KMS-11 (cell line): Measurements from ENCODE around the gene MED19.
"Not testable (repeated sequence)": the region's sequence is repeated elsewhere in the genome, so short reads cannot be mapped to it uniquely, and the experiment has no call there.

Experiments
- H2AFZ ChIP-seq: fragments of 200-600 bp; sonication (generic); 2 replicates; pipeline ENCODE4 v1.6.1; 2016; ENCODE audit warnings: antibody characterized with exemption, mixed run types, low read depth
- H3K27ac ChIP-seq: fragments of 200-600 bp; sonication (generic); 2 replicates; pipeline ENCODE4 v1.6.1; 2016; ENCODE audit warnings: mild to moderate bottlenecking, mixed run types
- H3K27me3 ChIP-seq: fragments of 200-600 bp; sonication (generic); 2 replicates; pipeline ENCODE4 v1.6.1; 2017; ENCODE audit warnings: mild to moderate bottlenecking, low read depth, mixed run types, moderate library complexity; ENCODE audit not compliant: insufficient read depth
- H3K36me3 ChIP-seq: fragments of 200-600 bp; sonication (generic); 2 replicates; pipeline ENCODE4 v1.6.1; 2017; ENCODE audit warnings: mild to moderate bottlenecking, mixed run types; ENCODE audit not compliant: insufficient read depth
- H3K4me1 ChIP-seq: fragments of 200-600 bp; sonication (generic); 2 replicates; pipeline ENCODE4 v1.6.1; 2016; ENCODE audit warnings: mild to moderate bottlenecking, low read depth, mixed run types; ENCODE audit not compliant: poor library complexity, severe bottlenecking
- H3K4me2 ChIP-seq: fragments of 200-600 bp; sonication (generic); 2 replicates; pipeline ENCODE4 v1.7.0; 2016; ENCODE audit warnings: mild to moderate bottlenecking, mixed run types
- H3K4me3 ChIP-seq: fragments of 200-600 bp; sonication (generic); IDR thresholded peaks from 2 replicates; pipeline ENCODE4 v1.6.1; 2017; ENCODE audit warnings: low read depth, low read length, mixed read lengths; ENCODE audit not compliant: insufficient read depth
- H3K79me2 ChIP-seq: fragments of 200-600 bp; sonication (generic); 2 replicates; pipeline ENCODE4 v1.6.1; 2016; ENCODE audit warnings: low read depth, mixed run types; ENCODE audit not compliant: insufficient read depth
- H3K9ac ChIP-seq: fragments of 200-600 bp; sonication (generic); 2 replicates; pipeline ENCODE4 v1.6.1; 2016; ENCODE audit warnings: mild to moderate bottlenecking, mixed run types
- H4K20me1 ChIP-seq: fragments of 200-600 bp; sonication (generic); 2 replicates; pipeline ENCODE4 v1.6.1; 2016; ENCODE audit warnings: mild to moderate bottlenecking, mixed run types; ENCODE audit not compliant: insufficient read depth
- TF ChIP-seq, protein P1 (sequence below): fragments of 200-600 bp; sonication (generic); conservative IDR thresholded peaks from 2 replicates; pipeline ENCODE4 v1.6.1; 2017; ENCODE audit warnings: low read depth, mild to moderate bottlenecking, antibody characterized with exemption, low read length, moderate library complexity, mixed read lengths

Gene MED19

DNA sequence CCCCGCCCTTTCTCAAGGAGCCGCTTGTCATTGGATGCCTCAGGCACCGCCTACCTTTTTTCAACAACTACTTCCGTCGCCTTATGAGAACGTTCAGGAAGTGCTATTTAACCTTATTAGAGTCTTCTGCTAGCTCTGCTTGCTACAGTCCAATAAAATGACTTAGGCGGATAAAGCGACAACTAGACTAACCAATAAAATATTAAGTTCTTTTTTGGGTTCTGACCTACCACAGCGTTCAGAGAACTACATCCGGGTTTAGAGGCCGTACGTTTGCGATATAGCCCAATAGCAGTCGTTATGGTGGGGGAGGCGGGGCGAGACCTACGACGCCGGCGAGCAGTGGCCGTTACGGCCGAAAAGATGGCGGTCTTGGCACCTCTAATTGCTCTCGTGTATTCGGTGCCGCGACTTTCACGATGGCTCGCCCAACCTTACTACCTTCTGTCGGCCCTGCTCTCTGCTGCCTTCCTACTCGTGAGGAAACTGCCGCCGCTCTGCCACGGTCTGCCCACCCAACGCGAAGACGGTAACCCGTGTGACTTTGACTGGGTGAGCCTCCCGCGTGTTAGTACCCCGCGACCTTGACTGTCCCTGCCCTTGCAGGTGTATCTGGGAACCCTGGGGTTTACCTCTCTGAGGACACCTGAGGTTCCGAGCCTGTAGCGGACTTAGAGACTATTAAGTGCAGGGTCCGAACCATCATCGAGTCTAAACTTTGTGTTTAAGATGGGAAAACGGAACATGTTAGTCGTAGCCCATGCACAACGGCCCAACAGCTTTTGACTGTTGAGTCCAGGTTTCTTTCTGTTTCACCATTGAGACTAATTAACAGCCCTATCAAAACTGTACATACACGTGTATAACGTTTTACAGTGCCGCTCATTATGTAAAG, 488 bp upstream of the MED19 start, which contains the start of gene TMX2:
TSS of gene TMX2 (plus strand) at position 338 of the 895 bp plus-strand sequence. CDS start at position 364, 26 bp downstream.
- Histone ChIP-seq H3K4me2 (peak within 1 kb of the TSS; percentile 91), H3K9ac (peak within 1 kb of the TSS; percentile 88), H3K27me3 (no peaks in the 10 kb centered on the region), H2AFZ (peak within 1 kb of the TSS; percentile 39; the same call in 1 of the 2 replicates), H4K20me1 (no peaks in the 10 kb centered on the region; the same call in 1 of the 2 replicates), H3K79me2 (peaks cover 54% of the 10 kb centered on the region), H3K27ac (peak within 1 kb of the TSS; percentile 78), H3K4me3 (no peak within 1 kb of the TSS), H3K36me3 (no peaks in the 10 kb centered on the region), H3K4me1 (peaks cover 27% of the 10 kb centered on the region)
- TF ChIP-seq, protein P1, sequence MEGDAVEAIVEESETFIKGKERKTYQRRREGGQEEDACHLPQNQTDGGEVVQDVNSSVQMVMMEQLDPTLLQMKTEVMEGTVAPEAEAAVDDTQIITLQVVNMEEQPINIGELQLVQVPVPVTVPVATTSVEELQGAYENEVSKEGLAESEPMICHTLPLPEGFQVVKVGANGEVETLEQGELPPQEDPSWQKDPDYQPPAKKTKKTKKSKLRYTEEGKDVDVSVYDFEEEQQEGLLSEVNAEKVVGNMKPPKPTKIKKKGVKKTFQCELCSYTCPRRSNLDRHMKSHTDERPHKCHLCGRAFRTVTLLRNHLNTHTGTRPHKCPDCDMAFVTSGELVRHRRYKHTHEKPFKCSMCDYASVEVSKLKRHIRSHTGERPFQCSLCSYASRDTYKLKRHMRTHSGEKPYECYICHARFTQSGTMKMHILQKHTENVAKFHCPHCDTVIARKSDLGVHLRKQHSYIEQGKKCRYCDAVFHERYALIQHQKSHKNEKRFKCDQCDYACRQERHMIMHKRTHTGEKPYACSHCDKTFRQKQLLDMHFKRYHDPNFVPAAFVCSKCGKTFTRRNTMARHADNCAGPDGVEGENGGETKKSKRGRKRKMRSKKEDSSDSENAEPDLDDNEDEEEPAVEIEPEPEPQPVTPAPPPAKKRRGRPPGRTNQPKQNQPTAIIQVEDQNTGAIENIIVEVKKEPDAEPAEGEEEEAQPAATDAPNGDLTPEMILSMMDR = no peak

DNA sequence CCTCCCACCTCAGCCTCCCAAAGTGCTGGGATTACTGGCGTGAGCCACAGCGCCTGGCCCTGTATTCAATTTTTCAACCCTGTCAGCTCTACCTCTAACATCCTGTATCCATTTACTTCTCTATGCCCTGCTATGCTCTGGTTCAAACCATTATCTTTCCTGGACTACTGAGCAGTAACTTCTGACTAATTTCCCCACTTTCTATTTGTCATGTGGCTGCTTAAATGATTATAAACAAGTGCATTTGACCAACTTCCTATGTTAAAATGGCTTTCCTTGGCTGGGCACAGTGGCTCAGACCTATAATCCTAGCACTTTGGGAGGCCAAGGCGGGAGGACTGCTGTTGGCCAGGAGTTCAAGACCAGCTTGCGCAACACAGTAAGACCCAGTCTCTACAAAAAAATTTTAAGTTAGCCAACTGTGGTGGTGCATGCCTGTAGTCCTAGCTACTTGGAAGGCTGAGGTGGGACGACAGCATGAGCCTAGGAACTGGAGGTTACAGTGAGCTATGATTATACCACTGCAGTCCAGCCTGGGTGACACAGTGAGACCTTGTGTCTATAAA, 2.1 kb downstream of the MED19 start:
- Histone ChIP-seq H3K4me3 (no peak overlapping the region), H4K20me1 (no peaks in the 10 kb centered on the region; the same call in 1 of the 2 replicates), H2AFZ (no peak overlapping the region), H3K4me2 (no peak overlapping the region; the same call in 1 of the 2 replicates), H3K27ac (no peak overlapping the region), H3K4me1 (peaks cover 25% of the 10 kb centered on the region), H3K27me3 (no peaks in the 10 kb centered on the region), H3K9ac (no peak overlapping the region), H3K36me3 (no peaks in the 10 kb centered on the region), H3K79me2 (peaks cover 47% of the 10 kb centered on the region)
- TF ChIP-seq, protein P1 = no peak

DNA sequence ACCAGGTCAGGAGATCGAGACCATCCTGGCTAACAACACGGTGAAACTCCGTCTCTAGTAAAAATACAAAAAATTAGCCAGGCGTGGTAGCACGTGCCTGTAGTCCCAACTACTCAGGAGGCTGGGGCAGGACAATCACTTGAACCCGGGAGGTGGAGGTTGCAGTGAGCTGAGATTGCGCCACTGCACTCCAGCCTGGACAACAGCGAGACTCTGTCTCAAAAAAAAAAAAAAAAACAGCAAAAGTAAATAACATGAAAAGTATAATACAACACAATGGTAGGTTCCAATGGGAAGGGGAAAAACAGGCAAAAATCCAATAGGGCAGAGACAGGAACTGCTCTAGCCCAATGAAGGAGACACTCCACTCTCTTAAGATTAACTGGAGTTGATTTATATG, 6.6 kb downstream of the MED19 start:
- not testable (repeated sequence) for H3K27ac ChIP-seq, H3K4me2 ChIP-seq, H3K9ac ChIP-seq, H3K4me1 ChIP-seq, H3K27me3 ChIP-seq, H4K20me1 ChIP-seq, H3K36me3 ChIP-seq, H3K4me3 ChIP-seq, H2AFZ ChIP-seq
- H3K79me2 ChIP-seq = 0 out of 2 replicates have a peak, but pooled peaks cover 13% of the 10 kb centered on the region

DNA sequence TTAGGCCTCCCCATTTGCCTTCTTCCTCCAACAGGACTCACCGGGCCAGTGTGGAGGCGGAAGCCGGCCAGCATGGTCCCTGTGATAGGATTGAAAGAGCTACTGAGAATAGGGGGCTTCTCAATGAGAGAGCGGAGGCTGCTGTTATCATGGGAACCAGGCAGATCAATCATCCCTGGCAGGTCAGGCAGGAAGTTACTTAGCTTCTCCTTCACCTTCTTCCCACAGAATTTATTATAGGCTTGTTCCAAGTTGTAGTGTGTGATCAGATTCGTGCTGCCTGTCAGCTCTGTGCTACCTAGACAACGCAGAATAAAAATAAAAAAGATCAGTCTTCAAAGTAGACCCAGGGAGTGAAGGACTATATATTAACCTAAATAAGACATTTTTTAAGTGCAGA, 7.1 kb downstream of the MED19 start:
- no peaks in the 10 kb centered on the region; the same call in 1 of the 2 replicates for H3K36me3 ChIP-seq
- H3K4me3 ChIP-seq = no peak overlapping the region
- H3K4me2 ChIP-seq = no peak overlapping the region
- H4K20me1 ChIP-seq = no peaks in the 10 kb centered on the region
- no peaks in the 10 kb centered on the region for H3K4me1 ChIP-seq
- H3K9ac ChIP-seq = no peak overlapping the region
- TF ChIP-seq, protein P1 = no peak
- H3K27ac ChIP-seq = no peak overlapping the region
- H2AFZ ChIP-seq = no peak overlapping the region
- 0 out of 2 replicates have a peak, but pooled peaks cover 8% of the 10 kb centered on the region for H3K79me2 ChIP-seq
- no peaks in the 10 kb centered on the region for H3K27me3 ChIP-seq
